Ishikawa (cell line): ENCODE data around the gene SLC2A8.

ENCODE experiments used
- CEBPB ChIP-seq: IDR thresholded peaks from 2 replicates; pipeline ENCODE4 v1.6.1; 2012
- CREB1 ChIP-seq: IDR thresholded peaks from 2 replicates; pipeline ENCODE4 v1.6.1; 2012; ENCODE audit warnings: low read depth
- EP300 ChIP-seq: IDR thresholded peaks from 2 replicates; pipeline ENCODE4 v1.6.1; 2012; ENCODE audit warnings: borderline replicate concordance
- RAD21 ChIP-seq: IDR thresholded peaks from 2 replicates; pipeline ENCODE4 v1.6.1; 2012; ENCODE audit warnings: low read depth
- YY1 ChIP-seq: IDR thresholded peaks from 2 replicates; pipeline ENCODE4 v1.6.1; 2012; ENCODE audit warnings: low read depth
- ZBTB7A ChIP-seq: IDR thresholded peaks from 2 replicates; pipeline ENCODE4 v1.6.1; 2012; ENCODE audit warnings: low read depth
- TF ChIP-seq, protein P1 (sequence below): IDR thresholded peaks from 2 replicates; pipeline ENCODE4 v1.6.1; 2012; ENCODE audit warnings: low read depth, mild to moderate bottlenecking

DNA sequence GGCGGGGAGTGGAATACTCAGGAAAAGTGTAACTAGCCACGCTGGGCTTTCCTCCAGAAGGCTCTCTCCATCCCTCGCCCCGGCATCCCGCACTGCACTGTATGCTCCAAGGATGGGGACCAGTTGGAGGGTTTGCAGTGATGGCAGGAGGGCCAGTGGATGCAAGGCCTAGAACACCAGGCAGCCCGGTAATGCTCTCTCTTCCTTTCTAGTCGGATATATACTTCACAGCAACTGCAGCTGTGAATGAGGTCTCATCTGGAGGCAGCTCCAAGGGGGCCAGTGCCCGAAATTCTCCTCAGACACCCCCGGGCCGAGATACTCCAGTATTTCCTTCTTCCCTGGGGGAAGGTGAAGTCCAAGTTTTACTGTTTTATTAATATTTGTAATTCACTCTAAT, 10.0 kb upstream of the SLC2A8 start:
- TF ChIP-seq CEBPB (no peak), CREB1 (no peak), EP300 (no peak), ZBTB7A (no peak), RAD21 (no peak), YY1 (no peak)
- TF ChIP-seq, protein P1, sequence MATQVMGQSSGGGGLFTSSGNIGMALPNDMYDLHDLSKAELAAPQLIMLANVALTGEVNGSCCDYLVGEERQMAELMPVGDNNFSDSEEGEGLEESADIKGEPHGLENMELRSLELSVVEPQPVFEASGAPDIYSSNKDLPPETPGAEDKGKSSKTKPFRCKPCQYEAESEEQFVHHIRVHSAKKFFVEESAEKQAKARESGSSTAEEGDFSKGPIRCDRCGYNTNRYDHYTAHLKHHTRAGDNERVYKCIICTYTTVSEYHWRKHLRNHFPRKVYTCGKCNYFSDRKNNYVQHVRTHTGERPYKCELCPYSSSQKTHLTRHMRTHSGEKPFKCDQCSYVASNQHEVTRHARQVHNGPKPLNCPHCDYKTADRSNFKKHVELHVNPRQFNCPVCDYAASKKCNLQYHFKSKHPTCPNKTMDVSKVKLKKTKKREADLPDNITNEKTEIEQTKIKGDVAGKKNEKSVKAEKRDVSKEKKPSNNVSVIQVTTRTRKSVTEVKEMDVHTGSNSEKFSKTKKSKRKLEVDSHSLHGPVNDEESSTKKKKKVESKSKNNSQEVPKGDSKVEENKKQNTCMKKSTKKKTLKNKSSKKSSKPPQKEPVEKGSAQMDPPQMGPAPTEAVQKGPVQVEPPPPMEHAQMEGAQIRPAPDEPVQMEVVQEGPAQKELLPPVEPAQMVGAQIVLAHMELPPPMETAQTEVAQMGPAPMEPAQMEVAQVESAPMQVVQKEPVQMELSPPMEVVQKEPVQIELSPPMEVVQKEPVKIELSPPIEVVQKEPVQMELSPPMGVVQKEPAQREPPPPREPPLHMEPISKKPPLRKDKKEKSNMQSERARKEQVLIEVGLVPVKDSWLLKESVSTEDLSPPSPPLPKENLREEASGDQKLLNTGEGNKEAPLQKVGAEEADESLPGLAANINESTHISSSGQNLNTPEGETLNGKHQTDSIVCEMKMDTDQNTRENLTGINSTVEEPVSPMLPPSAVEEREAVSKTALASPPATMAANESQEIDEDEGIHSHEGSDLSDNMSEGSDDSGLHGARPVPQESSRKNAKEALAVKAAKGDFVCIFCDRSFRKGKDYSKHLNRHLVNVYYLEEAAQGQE: no peak
